ENCODE measurements around the gene RABGAP1L. TPM values are rescaled to one million over a fixed set of nuclear protein-coding genes. Genes with fewer than 3 reads are reported as not detected.

RABGAP1L gene
- total RNA-seq, result 10 to 100 TPM; 37.9 to 59.8 TPM

DNA sequence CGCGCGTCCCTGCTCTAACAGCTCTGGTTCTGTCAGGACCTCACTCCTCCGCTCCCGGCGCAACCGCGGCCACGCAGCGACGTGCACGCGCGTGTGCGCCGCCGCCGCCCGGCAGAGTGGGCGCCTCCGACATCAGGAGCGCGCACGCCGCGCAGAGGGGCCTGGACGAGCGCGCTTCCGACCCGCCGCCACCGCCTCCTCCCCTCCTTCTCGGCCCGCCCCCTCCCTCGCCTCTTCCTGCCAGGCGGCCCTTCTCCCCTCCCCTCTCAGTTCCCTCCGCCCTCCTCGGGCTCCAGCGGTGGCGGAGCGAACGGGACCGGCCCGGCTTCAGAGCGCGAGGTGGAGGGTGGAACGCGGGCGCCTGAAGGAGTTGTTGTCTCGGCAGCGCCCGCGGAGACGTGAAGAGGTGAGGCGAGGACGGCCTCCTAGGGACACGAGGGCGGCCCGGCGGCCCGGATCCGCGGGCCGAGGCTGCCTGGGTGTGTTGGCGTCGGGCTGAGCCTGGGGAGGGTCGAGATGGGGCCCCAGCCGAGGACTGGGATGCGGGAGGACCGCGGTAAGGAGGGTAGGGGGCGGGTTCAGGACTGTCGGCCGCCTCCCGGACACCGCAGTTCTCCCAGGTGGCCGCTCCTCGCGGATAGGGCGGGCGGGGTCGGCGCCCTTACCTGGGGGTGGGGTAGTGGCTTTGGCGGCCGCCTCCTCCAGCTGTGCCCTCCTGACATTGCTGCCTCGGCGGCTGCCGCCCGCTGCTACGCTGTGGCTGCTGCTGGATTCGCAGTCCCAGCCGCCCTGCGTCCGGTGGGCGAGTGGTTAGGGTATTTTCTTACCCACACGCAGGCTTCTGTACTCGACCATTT is at the start of gene RABGAP1L:
Gene RABGAP1L, plus strand, starts transcription at position 269 of the 857 bp plus-strand sequence.
- peak; percentile 87 for DNase-seq (ENCODE audit: low spot score)
- TF ChIP-seq, protein P1, sequence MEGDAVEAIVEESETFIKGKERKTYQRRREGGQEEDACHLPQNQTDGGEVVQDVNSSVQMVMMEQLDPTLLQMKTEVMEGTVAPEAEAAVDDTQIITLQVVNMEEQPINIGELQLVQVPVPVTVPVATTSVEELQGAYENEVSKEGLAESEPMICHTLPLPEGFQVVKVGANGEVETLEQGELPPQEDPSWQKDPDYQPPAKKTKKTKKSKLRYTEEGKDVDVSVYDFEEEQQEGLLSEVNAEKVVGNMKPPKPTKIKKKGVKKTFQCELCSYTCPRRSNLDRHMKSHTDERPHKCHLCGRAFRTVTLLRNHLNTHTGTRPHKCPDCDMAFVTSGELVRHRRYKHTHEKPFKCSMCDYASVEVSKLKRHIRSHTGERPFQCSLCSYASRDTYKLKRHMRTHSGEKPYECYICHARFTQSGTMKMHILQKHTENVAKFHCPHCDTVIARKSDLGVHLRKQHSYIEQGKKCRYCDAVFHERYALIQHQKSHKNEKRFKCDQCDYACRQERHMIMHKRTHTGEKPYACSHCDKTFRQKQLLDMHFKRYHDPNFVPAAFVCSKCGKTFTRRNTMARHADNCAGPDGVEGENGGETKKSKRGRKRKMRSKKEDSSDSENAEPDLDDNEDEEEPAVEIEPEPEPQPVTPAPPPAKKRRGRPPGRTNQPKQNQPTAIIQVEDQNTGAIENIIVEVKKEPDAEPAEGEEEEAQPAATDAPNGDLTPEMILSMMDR (IDR thresholded peaks at IDR 0.05), result no peak
- ATAC-seq (ENCODE audit: insufficient number of reproducible peaks, low FRiP score, low read depth), result peak; percentile 94
- H3K36me3 ChIP-seq, result no peaks in the 10 kb centered on the region
- H3K27ac ChIP-seq, result peak within 1 kb of the TSS; percentile 82 to 89
- H3K4me1 ChIP-seq (ENCODE audit: control insufficient read depth in 1 of 2, low read depth in 2 of 2), result peaks cover 0 to 16% of the 10 kb centered on the region in 2 donors
- H3K4me3 ChIP-seq, result peak within 1 kb of the TSS; percentile 98
- no peaks in the 10 kb centered on the region for H3K9me3 ChIP-seq
- no peaks in the 10 kb centered on the region for H3K27me3 ChIP-seq (replicated peaks; ENCODE audit: insufficient read depth)

GRCh38 chr1:174110053-174110452 is 49.3 kb upstream of the RABGAP1L start:
- Histone ChIP-seq H3K36me3 (no peaks in the 10 kb centered on the region), H3K27me3 (replicated peaks; ENCODE audit: insufficient read depth) (no peaks in the 10 kb centered on the region), H3K4me3 (no peak overlapping the region), H3K4me1 (ENCODE audit: control insufficient read depth in 1 of 2, low read depth in 2 of 2) (no peaks in the 10 kb centered on the region), H3K9me3 (no peaks in the 10 kb centered on the region), H3K27ac (no peak overlapping the region)
- no peak for ATAC-seq (ENCODE audit: insufficient number of reproducible peaks, low FRiP score, low read depth)
- TF ChIP-seq, protein P1 (IDR thresholded peaks at IDR 0.05), result no peak
- DNase-seq (ENCODE audit: low spot score), result no peak

GRCh38 chr1:174112489-174113162 is 46.7 kb upstream of the RABGAP1L start:
- TF ChIP-seq, protein P1 (IDR thresholded peaks at IDR 0.05), result no peak
- DNase-seq (ENCODE audit: low spot score) (no peak), ATAC-seq (ENCODE audit: insufficient number of reproducible peaks, low FRiP score, low read depth) (no peak)
- H3K9me3 ChIP-seq, result no peaks in the 10 kb centered on the region
- H3K27me3 ChIP-seq (replicated peaks; ENCODE audit: insufficient read depth), result no peaks in the 10 kb centered on the region
- H3K4me1 ChIP-seq (ENCODE audit: control insufficient read depth in 1 of 2, low read depth in 2 of 2), result no peaks in the 10 kb centered on the region
- H3K4me3 ChIP-seq, result peak overlapping the region; percentile 36
- no peak overlapping the region for H3K27ac ChIP-seq
- H3K36me3 ChIP-seq, result no peaks in the 10 kb centered on the region

- H3K9me3 ChIP-seq, result no peaks in the 10 kb centered on the region
- no peak for ATAC-seq (ENCODE audit: insufficient number of reproducible peaks, low FRiP score, low read depth)
- TF ChIP-seq, protein P1 (IDR thresholded peaks at IDR 0.05), result no peak
- no peak overlapping the region for H3K4me3 ChIP-seq
- H3K27me3 ChIP-seq (replicated peaks; ENCODE audit: insufficient read depth), result no peaks in the 10 kb centered on the region
- no peak for DNase-seq (ENCODE audit: low spot score)
- no peak overlapping the region for H3K27ac ChIP-seq
- H3K4me1 ChIP-seq (ENCODE audit: control insufficient read depth in 1 of 2, low read depth in 2 of 2), result no peaks in the 10 kb centered on the region
- H3K36me3 ChIP-seq, result no peaks in the 10 kb centered on the region
Measured at GRCh38 chr1:174114106-174114505, 45.2 kb upstream of the RABGAP1L start.

DNA sequence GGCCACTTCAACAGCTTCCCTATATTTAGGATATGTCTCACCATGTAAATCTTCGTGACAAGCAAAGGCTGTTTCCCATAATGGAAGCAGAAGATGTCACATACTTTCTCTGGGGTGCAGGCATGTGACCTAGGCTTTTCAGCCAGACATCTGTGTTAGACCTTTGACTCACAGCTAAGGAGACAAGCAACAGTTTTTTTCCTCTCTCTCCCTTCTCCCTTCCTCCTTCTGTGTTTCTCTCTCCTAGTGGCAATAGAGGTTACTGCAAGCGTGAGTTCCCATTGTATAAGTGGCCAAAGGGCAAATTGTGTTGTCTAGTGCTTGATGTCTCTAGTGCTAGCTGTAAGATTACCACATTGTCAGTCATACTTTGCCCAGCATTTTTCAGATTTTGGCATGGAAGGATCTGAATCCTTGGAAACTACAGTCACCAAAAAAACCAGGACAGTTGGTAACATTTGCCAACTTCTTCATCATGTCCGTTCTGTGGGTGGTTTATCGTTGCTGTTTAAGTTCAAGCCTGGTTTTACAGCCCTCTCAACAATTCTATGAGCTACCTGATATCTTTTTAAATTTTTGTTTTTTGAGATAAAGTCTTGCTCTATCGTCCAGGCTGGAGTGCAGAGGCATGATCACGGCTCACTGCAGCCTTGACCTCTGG is 44.4 kb upstream of the RABGAP1L start:
- H3K9me3 ChIP-seq, result no peaks in the 10 kb centered on the region
- H3K27me3 ChIP-seq (replicated peaks; ENCODE audit: insufficient read depth), result no peaks in the 10 kb centered on the region
- DNase-seq (ENCODE audit: low spot score), result no peak
- ATAC-seq (ENCODE audit: insufficient number of reproducible peaks, low FRiP score, low read depth), result no peak
- no peak overlapping the region for H3K4me3 ChIP-seq
- H3K36me3 ChIP-seq, result no peaks in the 10 kb centered on the region
- TF ChIP-seq, protein P1 (IDR thresholded peaks at IDR 0.05), result peak; percentile 37
- no peaks in the 10 kb centered on the region for H3K4me1 ChIP-seq (ENCODE audit: control insufficient read depth in 1 of 2, low read depth in 2 of 2)
- no peak overlapping the region for H3K27ac ChIP-seq

Data from thoracic aorta (tissue), 2 donors.